Duodenal mucosa (tissue), 2 donors: ENCODE measurements around the gene IQCN.

ENCODE experiments used
- H3K27ac ChIP-seq: one replicate; pipeline ENCODE4 v1.7.0; 2013; ENCODE audit warnings: low read depth, low read length
- H3K27me3 ChIP-seq, 2 donors: one replicate each; pipeline ENCODE4 v1.7.0; 2013; ENCODE audit warnings: low read length in 2 of 2, control low read depth in 1 of 2; ENCODE audit not compliant: insufficient read depth in 2 of 2, control insufficient read depth in 1 of 2
- H3K36me3 ChIP-seq, 2 donors: one replicate each; pipeline ENCODE4 v1.7.0; 2013; ENCODE audit warnings: low read length in 2 of 2, control low read depth in 1 of 2; ENCODE audit not compliant: insufficient read depth in 2 of 2, control insufficient read depth in 1 of 2
- H3K4me1 ChIP-seq, 2 donors: one replicate each; pipeline ENCODE4 v1.7.0; 2013; ENCODE audit warnings: low read length in 2 of 2, control low read depth in 1 of 2; ENCODE audit not compliant: insufficient read depth in 2 of 2, control insufficient read depth in 1 of 2
- H3K4me3 ChIP-seq, 2 donors: one replicate each; pipeline ENCODE4 v1.7.0; 2013; ENCODE audit warnings: low read length in 2 of 2, low read depth in 1 of 2
- H3K9ac ChIP-seq, 2 donors: one replicate each; pipeline ENCODE4 v1.7.0; 2013; ENCODE audit warnings: low read length in 2 of 2, low read depth in 1 of 2
- H3K9me3 ChIP-seq, 2 donors: one replicate each; pipeline ENCODE4 v1.7.0; 2013; ENCODE audit warnings: low read length in 2 of 2, control low read depth in 1 of 2; ENCODE audit not compliant: control insufficient read depth in 1 of 2

The IQCN gene

GRCh38 chr19:18253716-18254115 lies 20.5 kb downstream of the IQCN start:
- H3K9ac ChIP-seq: peak overlapping the region; percentile 69 to 76
- no peaks in the 10 kb centered on the region for H3K9me3 ChIP-seq
- peaks cover 13 to 17% of the 10 kb centered on the region in 2 donors for H3K4me1 ChIP-seq
- H3K27ac ChIP-seq: peak overlapping the region; percentile 24
- H3K4me3 ChIP-seq: peak overlapping the region; percentile 57 to 62
- no peaks in the 10 kb centered on the region for H3K27me3 ChIP-seq
- H3K36me3 ChIP-seq: no peaks in the 10 kb centered on the region

- peak overlapping the region; percentile 6 to 57 for H3K4me3 ChIP-seq
- H3K27me3 ChIP-seq: no peaks in the 10 kb centered on the region
- H3K4me1 ChIP-seq: peaks cover 13 to 17% of the 10 kb centered on the region in 2 donors
- H3K9ac ChIP-seq: peak overlapping the region in 1 of 2 donors; percentile 7
- H3K9me3 ChIP-seq: no peaks in the 10 kb centered on the region
- H3K36me3 ChIP-seq: no peaks in the 10 kb centered on the region
- H3K27ac ChIP-seq: no peak overlapping the region
Measured at GRCh38 chr19:18253130-18253529, 21.1 kb downstream of the IQCN start.

DNA sequence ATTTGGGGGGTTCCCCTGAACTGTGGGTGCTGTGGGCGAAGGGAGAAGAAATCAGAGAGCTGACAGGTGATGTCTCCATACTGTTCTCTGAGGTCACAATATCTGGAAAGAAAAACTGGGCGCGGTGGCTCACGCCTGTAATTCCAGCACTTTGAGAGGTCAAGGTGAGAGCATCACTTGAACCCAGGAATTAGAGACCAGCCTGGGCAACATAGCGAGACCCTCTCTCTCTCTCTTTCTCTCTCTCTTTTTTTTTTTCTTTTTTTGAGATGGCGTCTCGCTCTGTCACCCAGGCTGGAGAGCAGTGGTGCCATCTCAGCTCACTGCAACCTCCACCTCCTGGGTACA lies 21.9 kb downstream of the IQCN start:
- H3K4me3 ChIP-seq: no peak overlapping the region
- H3K27ac ChIP-seq: no peak overlapping the region
- H3K9me3 ChIP-seq: no peaks in the 10 kb centered on the region
- H3K4me1 ChIP-seq: peaks cover 13 to 17% of the 10 kb centered on the region in 2 donors
- no peaks in the 10 kb centered on the region for H3K27me3 ChIP-seq
- H3K36me3 ChIP-seq: no peaks in the 10 kb centered on the region
- no peak overlapping the region for H3K9ac ChIP-seq

DNA sequence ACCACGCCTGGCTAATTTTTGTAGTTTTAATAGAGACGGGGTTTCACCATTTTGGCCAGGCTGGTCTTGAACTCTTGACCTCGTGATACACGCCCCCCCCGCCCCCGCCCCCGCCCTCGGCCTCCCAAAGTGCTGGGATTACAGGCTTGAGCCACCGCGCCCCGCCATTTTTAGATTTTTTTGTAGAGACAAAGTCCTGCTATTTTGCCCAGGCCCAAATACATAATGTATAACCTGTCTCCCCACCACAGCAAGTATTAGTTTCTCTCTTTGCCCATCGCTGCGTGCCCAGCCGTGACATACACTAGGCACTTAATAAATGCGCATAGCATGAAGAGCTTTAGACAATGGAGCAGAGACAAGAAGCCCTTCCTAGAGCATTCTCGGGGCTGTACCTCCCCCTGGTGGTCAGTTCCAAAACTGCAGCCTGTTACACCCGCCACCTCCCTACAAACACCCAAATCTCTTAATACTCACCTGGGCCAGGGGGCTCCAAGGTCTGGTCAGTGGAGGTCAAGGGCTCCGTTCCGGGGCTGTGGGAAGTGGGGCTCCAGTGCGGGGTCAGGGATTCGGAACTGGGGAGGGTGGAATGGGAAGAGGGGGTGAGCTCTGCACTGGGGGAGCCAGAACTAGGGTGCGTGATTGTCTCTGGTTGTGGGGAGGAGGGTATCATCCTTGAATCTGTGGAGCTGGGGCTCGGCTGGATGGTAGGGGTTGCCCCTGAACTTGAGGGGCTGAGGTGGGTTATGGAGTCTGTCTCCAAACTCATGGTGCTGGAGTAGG lies 22.5 kb downstream of the IQCN start:
- no peaks in the 10 kb centered on the region for H3K36me3 ChIP-seq
- no peaks in the 10 kb centered on the region for H3K9me3 ChIP-seq
- no peaks in the 10 kb centered on the region for H3K27me3 ChIP-seq
- H3K9ac ChIP-seq: no peak overlapping the region
- H3K4me3 ChIP-seq: no peak overlapping the region
- peaks cover 13 to 17% of the 10 kb centered on the region in 2 donors for H3K4me1 ChIP-seq
- H3K27ac ChIP-seq: no peak overlapping the region

DNA sequence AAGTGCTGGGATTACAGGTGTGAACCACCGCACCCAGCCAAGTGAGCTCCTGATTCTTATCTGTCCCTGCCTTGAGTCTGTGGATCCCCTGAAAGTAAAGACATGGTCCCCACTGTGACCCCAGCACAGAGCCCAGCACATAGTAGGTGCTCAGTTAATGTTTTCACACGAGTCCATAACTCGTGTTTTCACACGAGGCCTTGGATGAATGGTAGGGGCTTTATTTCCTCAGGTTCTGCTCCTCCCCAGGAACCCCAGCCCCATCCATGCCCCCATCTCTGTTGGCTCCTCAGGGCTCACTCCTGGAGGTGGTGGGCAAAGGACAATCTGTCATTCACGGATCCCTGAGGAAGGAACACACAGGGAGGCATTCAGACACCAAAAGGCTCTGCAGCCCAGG lies 24.4 kb downstream of the IQCN start:
- Histone ChIP-seq H3K9me3 (no peaks in the 10 kb centered on the region), H3K4me3 (no peak overlapping the region), H3K4me1 (peaks cover 13 to 15% of the 10 kb centered on the region in 2 donors), H3K36me3 (no peaks in the 10 kb centered on the region), H3K27me3 (no peaks in the 10 kb centered on the region), H3K9ac (no peak overlapping the region), H3K27ac (no peak overlapping the region)

DNA sequence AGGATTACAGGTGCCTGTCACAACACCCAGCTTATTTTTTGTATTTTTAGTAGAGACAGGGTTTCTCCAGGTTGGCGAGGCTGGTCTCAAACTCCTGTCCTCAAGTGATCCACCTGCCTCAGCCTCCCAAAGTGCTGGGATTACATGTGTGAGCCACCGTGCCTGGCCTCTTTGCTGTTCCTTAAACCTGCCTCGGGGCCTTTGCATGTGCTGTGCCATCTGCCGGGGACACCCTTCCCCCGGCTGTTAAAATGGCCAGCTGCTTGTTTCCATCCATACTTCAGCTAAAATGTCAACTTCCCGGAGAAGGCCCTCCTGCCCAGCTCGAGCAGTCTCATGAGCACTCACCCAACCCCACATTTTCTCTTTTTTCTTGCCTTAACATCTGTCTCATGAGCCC lies 29.0 kb downstream of the IQCN start:
- H3K27ac ChIP-seq: no peak overlapping the region
- no peak overlapping the region for H3K4me3 ChIP-seq
- H3K36me3 ChIP-seq: no peaks in the 10 kb centered on the region
- H3K9me3 ChIP-seq: no peaks in the 10 kb centered on the region
- H3K4me1 ChIP-seq: no peaks in the 10 kb centered on the region
- no peak overlapping the region for H3K9ac ChIP-seq
- H3K27me3 ChIP-seq: no peaks in the 10 kb centered on the region

DNA sequence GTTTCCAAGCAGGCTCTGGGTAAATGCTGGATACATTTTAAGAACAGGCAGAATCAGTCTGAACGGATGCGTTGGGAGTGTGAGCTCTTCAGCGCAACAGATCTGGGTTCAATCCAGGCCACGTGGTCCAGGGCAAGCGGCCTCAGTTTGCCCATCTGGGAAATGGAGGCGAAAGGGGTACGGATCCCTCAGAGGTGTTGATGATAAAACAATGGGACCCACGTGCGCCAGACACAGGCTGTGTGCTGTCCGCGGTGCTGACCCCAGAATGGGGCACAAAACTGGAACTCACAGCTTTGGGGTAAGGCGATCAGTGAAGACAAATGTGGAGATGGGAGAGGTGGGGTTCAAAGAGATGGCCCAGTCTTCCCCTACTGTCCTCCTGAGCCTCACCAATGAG lies 34.9 kb downstream of the IQCN start:
- H3K27me3 ChIP-seq: no peaks in the 10 kb centered on the region
- H3K4me1 ChIP-seq: no peaks in the 10 kb centered on the region
- no peak overlapping the region for H3K27ac ChIP-seq
- H3K9ac ChIP-seq: no peak overlapping the region
- H3K4me3 ChIP-seq: no peak overlapping the region
- no peaks in the 10 kb centered on the region for H3K9me3 ChIP-seq
- no peaks in the 10 kb centered on the region for H3K36me3 ChIP-seq

DNA sequence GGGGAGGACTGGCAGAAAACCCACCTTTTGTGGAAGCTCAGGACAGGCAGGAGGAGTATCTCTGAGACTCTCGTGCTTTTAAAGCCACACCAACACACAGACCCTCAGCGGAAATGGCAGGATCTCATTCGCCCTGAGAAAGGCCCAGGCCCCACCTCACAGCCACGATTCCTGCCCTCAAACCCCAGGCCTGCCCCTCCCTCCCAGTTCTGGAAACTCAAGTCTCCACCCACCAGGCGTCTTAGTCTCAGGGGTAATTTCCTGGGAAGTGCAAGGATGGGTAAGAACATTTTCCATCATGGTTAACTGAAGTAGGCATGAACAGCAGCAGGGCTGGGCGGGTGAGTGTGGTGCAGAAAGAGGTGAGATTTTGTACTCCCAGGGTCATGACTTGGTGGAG lies 40.1 kb downstream of the IQCN start:
- Histone ChIP-seq H3K9me3 (peaks cover 0 to 4% of the 10 kb centered on the region in 2 donors), H3K27ac (no peak overlapping the region), H3K27me3 (peaks cover 18 to 25% of the 10 kb centered on the region in 2 donors), H3K4me1 (no peaks in the 10 kb centered on the region), H3K4me3 (no peak overlapping the region), H3K9ac (no peak overlapping the region), H3K36me3 (no peaks in the 10 kb centered on the region)

DNA sequence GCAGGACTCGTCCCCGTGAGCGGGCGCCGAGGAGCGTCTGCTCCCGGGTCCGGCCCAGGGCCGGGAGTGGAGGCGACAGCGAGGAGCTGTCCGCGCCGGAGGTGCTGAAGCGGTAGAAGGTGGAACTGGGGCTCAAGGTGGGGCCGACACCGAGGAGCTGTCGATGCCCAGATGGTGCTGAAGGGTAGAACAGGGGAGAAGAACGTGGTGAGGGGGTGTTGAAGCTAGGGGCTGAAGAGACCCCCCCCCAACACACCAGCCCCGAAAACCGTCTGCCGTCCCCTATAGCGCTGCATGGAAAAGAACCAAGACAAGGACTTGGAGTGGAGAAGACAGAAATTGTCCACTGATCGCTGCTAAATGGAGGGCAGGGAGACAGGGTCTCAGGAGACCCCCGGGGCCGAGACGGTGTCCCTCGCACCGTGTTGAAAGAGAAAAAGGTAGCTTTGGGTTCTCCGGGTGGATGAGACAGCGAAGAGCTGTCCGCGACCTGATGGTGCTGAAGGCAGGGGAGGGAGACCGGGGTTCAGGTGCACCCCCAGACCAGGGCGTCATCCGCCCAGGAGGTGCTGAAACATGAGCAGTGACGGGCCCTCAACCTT lies 40.9 kb downstream of the IQCN start:
- Histone ChIP-seq H3K27me3 (peaks cover 18 to 25% of the 10 kb centered on the region in 2 donors), H3K4me3 (no peak overlapping the region), H3K9ac (no peak overlapping the region), H3K36me3 (no peaks in the 10 kb centered on the region), H3K9me3 (peaks cover 0 to 4% of the 10 kb centered on the region in 2 donors), H3K27ac (no peak overlapping the region), H3K4me1 (no peaks in the 10 kb centered on the region)

GRCh38 chr19:18232540-18233223 lies 41.6 kb downstream of the IQCN start:
- Histone ChIP-seq H3K4me1 (no peaks in the 10 kb centered on the region), H3K9me3 (peaks cover 0 to 4% of the 10 kb centered on the region in 2 donors), H3K4me3 (no peak overlapping the region), H3K27me3 (peaks cover 18 to 25% of the 10 kb centered on the region in 2 donors), H3K9ac (no peak overlapping the region), H3K27ac (no peak overlapping the region), H3K36me3 (no peaks in the 10 kb centered on the region)
